Measurements from ENCODE around the gene CD164.

CD164 gene

DNA sequence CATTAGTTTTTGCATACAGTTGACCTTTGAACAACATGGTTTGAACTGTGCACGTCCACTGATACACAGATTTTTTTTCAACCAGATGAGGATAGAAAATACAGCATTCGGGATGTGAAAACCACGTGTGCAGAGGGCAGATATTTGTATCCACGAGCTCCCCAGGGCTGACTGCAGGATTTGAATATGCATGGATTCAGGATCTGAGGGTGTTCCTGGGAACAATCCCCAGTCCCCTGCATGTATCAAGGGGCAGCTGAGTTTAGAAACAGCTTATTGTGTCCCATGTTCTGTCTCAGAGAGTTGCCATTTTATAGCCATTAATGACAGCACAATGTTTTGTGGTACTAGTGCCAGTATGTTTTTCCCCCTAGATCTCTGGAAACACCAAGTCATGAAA lies 53.6 kb downstream of the CD164 start:
- Histone ChIP-seq H3K4me2 (ENCODE audit: low read depth, low read length) (no peak overlapping the region), H3K9me2 (replicated peaks; ENCODE audit: insufficient read depth, low read length) (no peaks in the 10 kb centered on the region), H3K9ac (ENCODE audit: low read length) (no peak overlapping the region), H3K27ac (ENCODE audit: low read length) (no peak overlapping the region), H3K27me3 (replicated peaks; ENCODE audit: insufficient read depth, low read length) (no peaks in the 10 kb centered on the region), H4K20me1 (ENCODE audit: insufficient read depth, low read length) (no peaks in the 10 kb centered on the region), H3K4me3 (ENCODE audit: low read length) (no peak overlapping the region), H3K79me2 (ENCODE audit: low read length) (no peaks in the 10 kb centered on the region), H3F3A (ENCODE audit: insufficient read depth, low read length) (no peaks in the 10 kb centered on the region), H2AFZ (ENCODE audit: low read length) (no peak overlapping the region), H3K9me3 (replicated peaks; ENCODE audit: insufficient read depth, low read length) (no peaks in the 10 kb centered on the region), H3K4me1 (ENCODE audit: low read length) (no peaks in the 10 kb centered on the region), H3K36me3 (replicated peaks; ENCODE audit: insufficient read depth, low read length) (no peaks in the 10 kb centered on the region)
- TF ChIP-seq EZH2 (optimal IDR thresholded peaks at IDR 0.05; ENCODE audit: low read depth, low read length) (no peak), EZH2phosphoT487 (IDR thresholded peaks at IDR 0.05; ENCODE audit: low read length) (no peak)
- TF ChIP-seq, protein P1, sequence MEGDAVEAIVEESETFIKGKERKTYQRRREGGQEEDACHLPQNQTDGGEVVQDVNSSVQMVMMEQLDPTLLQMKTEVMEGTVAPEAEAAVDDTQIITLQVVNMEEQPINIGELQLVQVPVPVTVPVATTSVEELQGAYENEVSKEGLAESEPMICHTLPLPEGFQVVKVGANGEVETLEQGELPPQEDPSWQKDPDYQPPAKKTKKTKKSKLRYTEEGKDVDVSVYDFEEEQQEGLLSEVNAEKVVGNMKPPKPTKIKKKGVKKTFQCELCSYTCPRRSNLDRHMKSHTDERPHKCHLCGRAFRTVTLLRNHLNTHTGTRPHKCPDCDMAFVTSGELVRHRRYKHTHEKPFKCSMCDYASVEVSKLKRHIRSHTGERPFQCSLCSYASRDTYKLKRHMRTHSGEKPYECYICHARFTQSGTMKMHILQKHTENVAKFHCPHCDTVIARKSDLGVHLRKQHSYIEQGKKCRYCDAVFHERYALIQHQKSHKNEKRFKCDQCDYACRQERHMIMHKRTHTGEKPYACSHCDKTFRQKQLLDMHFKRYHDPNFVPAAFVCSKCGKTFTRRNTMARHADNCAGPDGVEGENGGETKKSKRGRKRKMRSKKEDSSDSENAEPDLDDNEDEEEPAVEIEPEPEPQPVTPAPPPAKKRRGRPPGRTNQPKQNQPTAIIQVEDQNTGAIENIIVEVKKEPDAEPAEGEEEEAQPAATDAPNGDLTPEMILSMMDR (IDR thresholded peaks at IDR 0.05; ENCODE audit: low read length), result no peak
- DNase-seq, result no peak

DNA sequence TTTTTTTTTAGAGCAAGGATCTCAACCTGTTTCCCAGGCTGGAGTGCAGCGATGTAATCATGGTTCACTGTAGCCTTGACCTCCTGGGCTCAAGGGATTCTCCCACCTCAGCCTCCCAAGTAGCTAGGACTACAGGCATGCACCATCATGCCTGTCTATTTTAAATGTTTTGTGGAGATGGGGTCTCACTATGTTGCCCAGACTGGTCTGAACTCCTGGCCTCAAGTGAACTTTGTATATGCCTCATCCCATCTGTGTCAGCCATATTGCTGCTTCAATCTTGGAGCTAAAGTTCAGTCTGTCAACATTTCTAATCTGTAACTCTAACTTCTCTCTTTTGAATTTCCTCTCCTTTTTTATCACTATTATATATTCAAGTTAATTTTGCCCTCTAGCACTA lies 54.3 kb downstream of the CD164 start:
- H3K9me2 ChIP-seq (replicated peaks; ENCODE audit: insufficient read depth, low read length), result no peaks in the 10 kb centered on the region
- TF ChIP-seq, protein P1 (IDR thresholded peaks at IDR 0.05; ENCODE audit: low read length), result no peak
- TF ChIP-seq EZH2 (optimal IDR thresholded peaks at IDR 0.05; ENCODE audit: low read depth, low read length) (no peak), EZH2phosphoT487 (IDR thresholded peaks at IDR 0.05; ENCODE audit: low read length) (no peak)
- H3K4me1 ChIP-seq (ENCODE audit: low read length), result peaks cover 1% of the 10 kb centered on the region; the same call in 1 of the 2 replicates
- no peaks in the 10 kb centered on the region for H3K27me3 ChIP-seq (replicated peaks; ENCODE audit: insufficient read depth, low read length)
- no peaks in the 10 kb centered on the region for H3K36me3 ChIP-seq (replicated peaks; ENCODE audit: insufficient read depth, low read length)
- no peaks in the 10 kb centered on the region for H3K9me3 ChIP-seq (replicated peaks; ENCODE audit: insufficient read depth, low read length)
- no peak overlapping the region for H3K4me2 ChIP-seq (ENCODE audit: low read depth, low read length)
- no peaks in the 10 kb centered on the region for H3K79me2 ChIP-seq (ENCODE audit: low read length)
- H4K20me1 ChIP-seq (ENCODE audit: insufficient read depth, low read length), result no peaks in the 10 kb centered on the region
- no peak overlapping the region for H2AFZ ChIP-seq (ENCODE audit: low read length)
- H3K4me3 ChIP-seq (ENCODE audit: low read length), result no peak overlapping the region
- H3K27ac ChIP-seq (ENCODE audit: low read length), result no peak overlapping the region
- DNase-seq, result no peak
- no peak overlapping the region for H3K9ac ChIP-seq (ENCODE audit: low read length)
- no peaks in the 10 kb centered on the region for H3F3A ChIP-seq (ENCODE audit: insufficient read depth, low read length)

DNA sequence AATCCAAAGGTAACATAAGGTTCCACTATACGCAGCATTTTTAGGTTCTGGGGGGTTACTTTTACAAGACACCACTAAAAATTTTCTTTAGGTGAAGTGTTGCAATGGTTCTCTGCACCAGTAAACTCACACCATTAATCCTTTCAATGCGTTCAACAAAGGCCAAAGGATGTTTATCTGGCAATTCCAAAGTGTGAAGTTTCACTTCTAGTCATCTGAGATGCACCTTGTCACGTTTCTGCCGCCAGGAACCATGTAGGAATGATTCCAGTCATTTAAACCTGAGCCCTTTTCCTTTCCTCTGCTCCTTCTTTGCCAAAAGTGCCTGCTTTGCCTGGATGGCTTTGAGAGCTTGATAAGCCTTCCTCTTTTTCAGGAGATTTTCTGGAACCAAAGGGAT lies 54.8 kb downstream of the CD164 start:
- H2AFZ ChIP-seq (ENCODE audit: low read length), result no peak overlapping the region
- H3K9ac ChIP-seq (ENCODE audit: low read length), result no peak overlapping the region
- no peak overlapping the region for H3K4me3 ChIP-seq (ENCODE audit: low read length)
- H3K4me2 ChIP-seq (ENCODE audit: low read depth, low read length), result no peak overlapping the region
- DNase-seq, result no peak
- no peaks in the 10 kb centered on the region for H3K9me2 ChIP-seq (replicated peaks; ENCODE audit: insufficient read depth, low read length)
- H3K4me1 ChIP-seq (ENCODE audit: low read length), result peaks cover 4% of the 10 kb centered on the region; the same call in 1 of the 2 replicates
- H3K36me3 ChIP-seq (replicated peaks; ENCODE audit: insufficient read depth, low read length), result no peaks in the 10 kb centered on the region
- no peaks in the 10 kb centered on the region for H3K27me3 ChIP-seq (replicated peaks; ENCODE audit: insufficient read depth, low read length)
- H3K9me3 ChIP-seq (replicated peaks; ENCODE audit: insufficient read depth, low read length), result no peaks in the 10 kb centered on the region
- H3K27ac ChIP-seq (ENCODE audit: low read length), result no peak overlapping the region
- TF ChIP-seq EZH2 (optimal IDR thresholded peaks at IDR 0.05; ENCODE audit: low read depth, low read length), result no peak
- TF ChIP-seq EZH2phosphoT487 (IDR thresholded peaks at IDR 0.05; ENCODE audit: low read length), result no peak
- TF ChIP-seq, protein P1 (IDR thresholded peaks at IDR 0.05; ENCODE audit: low read length), result no peak
- no peaks in the 10 kb centered on the region for H3K79me2 ChIP-seq (ENCODE audit: low read length)
- H3F3A ChIP-seq (ENCODE audit: insufficient read depth, low read length), result no peaks in the 10 kb centered on the region
- H4K20me1 ChIP-seq (ENCODE audit: insufficient read depth, low read length), result no peaks in the 10 kb centered on the region
